GM23338 (cell line): ENCODE results near the gene LEMD1.

Experiments used
- CREB1 ChIP-seq: fragments of 250-450 bp; sonication (Bioruptor Pico); IDR thresholded peaks from 2 replicates; pipeline ENCODE4 v1.5.0; 2020; ENCODE audit warnings: low read depth, mild to moderate bottlenecking, moderate library complexity
- CTCF ChIP-seq, 2 experiments: fragments of 200-600 bp in 1 of 2; sonication (generic) in 1 of 2; conservative IDR thresholded peaks; 2 replicates each; pipeline versions ENCODE4 v1.5.1 to v1.6.1; 2016 to 2017; ENCODE audit warnings: antibody characterized with exemption in 2 of 2, low read depth in 2 of 2, mild to moderate bottlenecking in 2 of 2, moderate library complexity in 1 of 2
- EZH2 ChIP-seq: fragments of 200-600 bp; sonication (generic); IDR thresholded peaks from one replicate; pipeline ENCODE4 v1.8.0; 2017; ENCODE audit warnings: antibody characterized with exemption, mild to moderate bottlenecking, low read depth; ENCODE audit not compliant: unreplicated experiment
- EZH2phosphoT487 ChIP-seq: fragments of 200-600 bp; sonication (generic); IDR thresholded peaks from one replicate; pipeline ENCODE4 v1.8.1; 2018; ENCODE audit warnings: antibody characterized with exemption; ENCODE audit not compliant: unreplicated experiment
- JUNB ChIP-seq: IDR thresholded peaks from one replicate; pipeline ENCODE4 v1.6.1; 2016; ENCODE audit warnings: antibody characterized with exemption; ENCODE audit not compliant: unreplicated experiment
- NANOG ChIP-seq: IDR thresholded peaks from 2 replicates; pipeline ENCODE4 v1.6.1; 2016; ENCODE audit warnings: antibody characterized with exemption, borderline replicate concordance
- POLR2AphosphoS5 ChIP-seq: IDR thresholded peaks from 2 replicates; pipeline ENCODE4 v1.6.1; 2016; ENCODE audit warnings: antibody characterized with exemption, low read depth
- ZNF114 ChIP-seq: fragments of 250-450 bp; sonication (Bioruptor Pico); IDR thresholded peaks from 2 replicates; pipeline ENCODE4 v1.5.0; 2020; ENCODE audit warnings: mild to moderate bottlenecking, moderate library complexity
- ZNF331 ChIP-seq: fragments of 250-450 bp; sonication (Bioruptor Pico); IDR thresholded peaks from 2 replicates; pipeline ENCODE4 v1.5.0; 2020; ENCODE audit warnings: low read depth, mild to moderate bottlenecking, moderate library complexity
- TF ChIP-seq, protein P1 (sequence below): IDR thresholded peaks from one replicate; pipeline ENCODE4 v1.6.1; 2018; ENCODE audit warnings: antibody characterized with exemption; ENCODE audit not compliant: unreplicated experiment

- TF ChIP-seq EZH2phosphoT487: no peak
- no peak for TF ChIP-seq CTCF (conservative IDR thresholded peaks at IDR 0.05; ENCODE audit: low read depth in 2 of 2)
- TF ChIP-seq POLR2AphosphoS5: no peak
- TF ChIP-seq ZNF331: no peak
- TF ChIP-seq, protein P1, sequence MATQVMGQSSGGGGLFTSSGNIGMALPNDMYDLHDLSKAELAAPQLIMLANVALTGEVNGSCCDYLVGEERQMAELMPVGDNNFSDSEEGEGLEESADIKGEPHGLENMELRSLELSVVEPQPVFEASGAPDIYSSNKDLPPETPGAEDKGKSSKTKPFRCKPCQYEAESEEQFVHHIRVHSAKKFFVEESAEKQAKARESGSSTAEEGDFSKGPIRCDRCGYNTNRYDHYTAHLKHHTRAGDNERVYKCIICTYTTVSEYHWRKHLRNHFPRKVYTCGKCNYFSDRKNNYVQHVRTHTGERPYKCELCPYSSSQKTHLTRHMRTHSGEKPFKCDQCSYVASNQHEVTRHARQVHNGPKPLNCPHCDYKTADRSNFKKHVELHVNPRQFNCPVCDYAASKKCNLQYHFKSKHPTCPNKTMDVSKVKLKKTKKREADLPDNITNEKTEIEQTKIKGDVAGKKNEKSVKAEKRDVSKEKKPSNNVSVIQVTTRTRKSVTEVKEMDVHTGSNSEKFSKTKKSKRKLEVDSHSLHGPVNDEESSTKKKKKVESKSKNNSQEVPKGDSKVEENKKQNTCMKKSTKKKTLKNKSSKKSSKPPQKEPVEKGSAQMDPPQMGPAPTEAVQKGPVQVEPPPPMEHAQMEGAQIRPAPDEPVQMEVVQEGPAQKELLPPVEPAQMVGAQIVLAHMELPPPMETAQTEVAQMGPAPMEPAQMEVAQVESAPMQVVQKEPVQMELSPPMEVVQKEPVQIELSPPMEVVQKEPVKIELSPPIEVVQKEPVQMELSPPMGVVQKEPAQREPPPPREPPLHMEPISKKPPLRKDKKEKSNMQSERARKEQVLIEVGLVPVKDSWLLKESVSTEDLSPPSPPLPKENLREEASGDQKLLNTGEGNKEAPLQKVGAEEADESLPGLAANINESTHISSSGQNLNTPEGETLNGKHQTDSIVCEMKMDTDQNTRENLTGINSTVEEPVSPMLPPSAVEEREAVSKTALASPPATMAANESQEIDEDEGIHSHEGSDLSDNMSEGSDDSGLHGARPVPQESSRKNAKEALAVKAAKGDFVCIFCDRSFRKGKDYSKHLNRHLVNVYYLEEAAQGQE: no peak
- no peak for TF ChIP-seq EZH2
- no peak for TF ChIP-seq NANOG
- no peak for TF ChIP-seq CREB1 (CRISPR knock-in tag)
- TF ChIP-seq JUNB: no peak
- TF ChIP-seq ZNF114: no peak
These were observed 19.8 kb upstream of the LEMD1 start for GRCh38 chr1:205441716-205442050.
